ENCODE measurements around the gene TCF3.

The TCF3 gene

GRCh38 chr19:1613808-1614570 is 38.4 kb downstream of the TCF3 start:
- Mint-ChIP-seq H3K4me1 (no peaks in the 10 kb centered on the region), H3K27me3 (ENCODE audit: low read depth, poor library complexity) (peaks cover 4% of the 10 kb centered on the region), H3K27ac (no peak overlapping the region), H3K36me3 (ENCODE audit: low read depth) (peaks cover 66% of the 10 kb centered on the region), H3K4me3 (no peak overlapping the region), H3K9me3 (no peaks in the 10 kb centered on the region)
- no peak for DNase-seq
- TF ChIP-seq CTCF (IDR thresholded peaks at IDR 0.05), result no peak

- Mint-ChIP-seq H3K27ac (no peak overlapping the region), H3K4me3 (no peak overlapping the region), H3K4me1 (no peaks in the 10 kb centered on the region), H3K9me3 (no peaks in the 10 kb centered on the region), H3K27me3 (ENCODE audit: low read depth, poor library complexity) (peaks cover 4% of the 10 kb centered on the region), H3K36me3 (ENCODE audit: low read depth) (peaks cover 60% of the 10 kb centered on the region)
- no peak for TF ChIP-seq CTCF (IDR thresholded peaks at IDR 0.05)
- no peak for DNase-seq
Measured at GRCh38 chr19:1613146-1613545, 39.3 kb downstream of the TCF3 start.

GRCh38 chr19:1612114-1613086 is 40.0 kb downstream of the TCF3 start:
- Mint-ChIP-seq H3K27me3 (ENCODE audit: low read depth, poor library complexity) (peaks cover 4% of the 10 kb centered on the region), H3K4me1 (no peaks in the 10 kb centered on the region), H3K9me3 (no peaks in the 10 kb centered on the region), H3K27ac (no peak overlapping the region), H3K36me3 (ENCODE audit: low read depth) (peaks cover 54% of the 10 kb centered on the region), H3K4me3 (no peak overlapping the region)
- DNase-seq, result no peak
- TF ChIP-seq CTCF (IDR thresholded peaks at IDR 0.05), result no peak

GRCh38 chr19:1611353-1611752 is 41.1 kb downstream of the TCF3 start:
- Mint-ChIP-seq H3K27ac (peak overlapping the region; percentile 94), H3K4me1 (no peaks in the 10 kb centered on the region)
- TF ChIP-seq CTCF (IDR thresholded peaks at IDR 0.05), result no peak

GRCh38 chr19:1610579-1610978 is 41.8 kb downstream of the TCF3 start:
- no peak overlapping the region for H3K4me3 Mint-ChIP-seq
- H3K36me3 Mint-ChIP-seq (ENCODE audit: low read depth), result peaks cover 36% of the 10 kb centered on the region
- no peak for DNase-seq
- peaks cover 6% of the 10 kb centered on the region for H3K4me1 Mint-ChIP-seq
- H3K27ac Mint-ChIP-seq, result no peak overlapping the region
- H3K27me3 Mint-ChIP-seq (ENCODE audit: low read depth, poor library complexity), result peaks cover 4% of the 10 kb centered on the region
- TF ChIP-seq CTCF (IDR thresholded peaks at IDR 0.05), result no peak
- H3K9me3 Mint-ChIP-seq, result no peaks in the 10 kb centered on the region

More at GRCh38 chr19:1611353-1611752, 41.1 kb downstream of the TCF3 start:
- Mint-ChIP-seq H3K9me3 (no peaks in the 10 kb centered on the region), H3K4me3 (no peak overlapping the region), H3K36me3 (ENCODE audit: low read depth) (peaks cover 44% of the 10 kb centered on the region), H3K27me3 (ENCODE audit: low read depth, poor library complexity) (peaks cover 4% of the 10 kb centered on the region)
- DNase-seq, result no peak
